HepG2 (cell line): ENCODE data around the gene EOGT. TPM values are rescaled to one million over a fixed set of nuclear protein-coding genes. Genes with fewer than 3 reads are reported as not detected.

Experiments
- ASH2L ChIP-seq: fragments of 300-600, 200-600 bp; sonication (generic); IDR thresholded peaks from 2 replicates; pipeline ENCODE4 v1.7.0; 2017; ENCODE audit warnings: low read depth, mild to moderate bottlenecking, moderate library complexity, mixed read lengths, low read length; ENCODE audit not compliant: insufficient read length
- BCL3 ChIP-seq: sonication (generic); formaldehyde crosslinking; IDR thresholded peaks from 2 replicates; pipeline ENCODE4 v1.5.1; 2020; ENCODE audit warnings: mild to moderate bottlenecking, missing genetic modification reagents, moderate library complexity
- DBP ChIP-seq: sonication (generic); formaldehyde crosslinking; IDR thresholded peaks from 2 replicates; pipeline ENCODE4 v1.4.0; 2020; ENCODE audit warnings: missing genetic modification reagents; ENCODE audit errors: not compliant biosample characterization
- KMT2B ChIP-seq: IDR thresholded peaks from 2 replicates; pipeline ENCODE4 v1.6.1; 2016; ENCODE audit warnings: missing genetic modification reagents, missing compliant biosample characterization
- MAFK ChIP-seq, 2 experiments: IDR thresholded peaks in 1 of 2; conservative IDR thresholded peaks in 1 of 2; 2 replicates each; pipeline ENCODE4 v1.6.1; 2011; ENCODE audit warnings: improper control_type of control experiment in 2 of 2, low read length in 2 of 2
- MED8 ChIP-seq: sonication (generic); formaldehyde crosslinking; IDR thresholded peaks from 2 replicates; pipeline ENCODE4 v1.8.1; 2023; ENCODE audit warnings: mild to moderate bottlenecking, missing genetic modification reagents; ENCODE audit not compliant: insufficient replicate concordance
- SRF ChIP-seq: IDR thresholded peaks from 2 replicates; pipeline ENCODE4 v1.6.1; 2011; ENCODE audit warnings: mild to moderate bottlenecking, low read depth, low read length, moderate library complexity
- TCF7 ChIP-seq: sonication (generic); IDR thresholded peaks from 2 replicates; pipeline ENCODE4 v1.6.1; 2016; ENCODE audit warnings: antibody characterized with exemption, low read depth
- ZFP41 ChIP-seq: sonication (generic); formaldehyde crosslinking; IDR thresholded peaks from 2 replicates; pipeline ENCODE4 v1.4.0; 2020; ENCODE audit warnings: mild to moderate bottlenecking, missing genetic modification reagents, borderline replicate concordance
- ZFP90 ChIP-seq: sonication (generic); formaldehyde crosslinking; IDR thresholded peaks from 2 replicates; pipeline ENCODE4 v1.8.0; 2022; ENCODE audit warnings: missing genetic modification reagents, mild to moderate bottlenecking, inconsistent platforms, borderline replicate concordance
- ZGPAT ChIP-seq: IDR thresholded peaks from 2 replicates; pipeline ENCODE4 v1.6.1; 2016; ENCODE audit warnings: mild to moderate bottlenecking
- ZNF138 ChIP-seq: sonication (generic); formaldehyde crosslinking; IDR thresholded peaks from 2 replicates; pipeline ENCODE4 v1.5.0; 2020; ENCODE audit warnings: mild to moderate bottlenecking, low read depth, missing genetic modification reagents
- ZNF598 ChIP-seq: sonication (generic); formaldehyde crosslinking; IDR thresholded peaks from 2 replicates; pipeline ENCODE4 v1.5.1; 2020; ENCODE audit warnings: mild to moderate bottlenecking, missing genetic modification reagents, borderline replicate concordance
- ZNF616 ChIP-seq: sonication (generic); formaldehyde crosslinking; IDR thresholded peaks from 2 replicates; pipeline ENCODE4 v1.5.0; 2020; ENCODE audit warnings: low read depth, mild to moderate bottlenecking, missing genetic modification reagents
- ZNF710 ChIP-seq: sonication (generic); formaldehyde crosslinking; IDR thresholded peaks from 2 replicates; pipeline ENCODE4 v1.5.0; 2020; ENCODE audit warnings: mild to moderate bottlenecking, missing genetic modification reagents, borderline replicate concordance
- ZNF782 ChIP-seq: sonication (generic); formaldehyde crosslinking; IDR thresholded peaks from 2 replicates; pipeline ENCODE4 v1.4.0; 2020; ENCODE audit warnings: missing genetic modification reagents, mild to moderate bottlenecking, borderline replicate concordance
- ZNF800 ChIP-seq: sonication (generic); formaldehyde crosslinking; IDR thresholded peaks from 2 replicates; pipeline ENCODE4 v1.4.0; 2020; ENCODE audit warnings: missing genetic modification reagents
- ZNF878 ChIP-seq: sonication (generic); formaldehyde crosslinking; IDR thresholded peaks from 2 replicates; pipeline ENCODE4 v1.8.1; 2023; ENCODE audit warnings: mild to moderate bottlenecking, missing genetic modification reagents, moderate library complexity
- ZSCAN20 ChIP-seq: sonication (generic); formaldehyde crosslinking; IDR thresholded peaks from 2 replicates; pipeline ENCODE4 v1.4.0; 2020; ENCODE audit warnings: missing genetic modification reagents, mild to moderate bottlenecking, borderline replicate concordance
- polyA plus RNA-seq, 8 experiments: library from polyadenylated mRNA; depleted of rRNA in 3 of 8; stranded (reverse) in 7 of 8; unstranded in 1 of 8; fragments of >200 nt; fragmentation: Illumina TruSeq in 4 of 8; extraction: Trizol in 4 of 8; gene quantifications; 2 replicates each; pipeline versions ENCODE4 v1.2.1 to v1.2.3, GENCODE V29; 2011 to 2016; ENCODE audit warnings: low read depth in 4 of 8, missing spikeins in 1 of 8, mixed read lengths in 1 of 8; ENCODE audit not compliant: insufficient read depth in 1 of 8
- total RNA-seq, 5 experiments: library from RNA; depleted of rRNA; stranded (reverse); fragments of >200 nt; fragmentation: Illumina TruSeq; extraction: Trizol; gene quantifications; 2 replicates each; pipeline ENCODE4 v1.2.3, GENCODE V29; 2016; ENCODE audit warnings: low read depth in 1 of 5

EOGT gene
- total and polyA plus RNA-seq, 2 of the 13 experiments (the other 11 are each of a cell fraction or from before 2014, with no cell fraction given), result 4.5 to 18.6 TPM

GRCh38 chr3:69051756-69052471 is 38.4 kb upstream of the EOGT start, which contains the start of gene TMF1 (continued):
- peak; percentile 73; the same call in 1 of the 2 replicates for TF ChIP-seq ZSCAN20
- peak; percentile 80 for TF ChIP-seq ASH2L
- TF ChIP-seq ZNF782 (CRISPR knock-in tag), result 0 out of 2 replicates have a peak, but pooled peaks have one; percentile 42
- TF ChIP-seq MAFK (conservative IDR thresholded peaks at IDR 0.05 in 1 of 2, IDR thresholded peaks at IDR 0.05 in 1 of 2; ENCODE audit: low read length in 2 of 2), result 0 out of 4 replicates have a peak, but pooled peaks of 1 of the 2 experiments have one; percentile 12
- TF ChIP-seq DBP, result no peak
- TF ChIP-seq ZGPAT, result peak; percentile 55; the same call in 1 of the 2 replicates
- TF ChIP-seq ZNF710 (CRISPR knock-in tag), result no peak
- TF ChIP-seq SRF, result no peak
- TF ChIP-seq ZNF598 (CRISPR knock-in tag), result peak; percentile 89; the same call in 1 of the 2 replicates
- peak; percentile 20; the same call in 1 of the 2 replicates for TF ChIP-seq ZNF878
- peak; percentile 85; the same call in 1 of the 2 replicates for TF ChIP-seq ZFP90 (CRISPR knock-in tag)
- 0 out of 2 replicates have a peak, but pooled peaks have one; percentile 5 for TF ChIP-seq ZNF800
- 0 out of 2 replicates have a peak, but pooled peaks have one; percentile 64 for TF ChIP-seq ZNF616
- TF ChIP-seq ZFP41, result no peak
- 0 out of 2 replicates have a peak, but pooled peaks have one; percentile 49 for TF ChIP-seq BCL3 (CRISPR knock-in tag)
- no peak for TF ChIP-seq TCF7
- TF ChIP-seq KMT2B, result peak; percentile 84
- TF ChIP-seq ZNF138 (CRISPR knock-in tag), result 0 out of 2 replicates have a peak, but pooled peaks have one; percentile 67
- TF ChIP-seq MED8 (CRISPR knock-in tag), result no peak
